Lower lobe of right lung (tissue), 2 donors: ENCODE measurements around the gene CPNE1. TPM values are rescaled to one million over a fixed set of nuclear protein-coding genes. Genes with fewer than 3 reads are reported as not detected.

Experiments
- ATAC-seq, 2 donors: fragments of 200-7000 bp; cut with Tn5 transposase; one replicate each; pipeline ENCODE4 v1.9.1; 2020 to 2022; ENCODE audit warnings: mild to moderate bottlenecking in 2 of 2, moderate library complexity in 2 of 2
- DNase-seq: peaks from one replicate; pipeline ENCODE4 v3.0.0-alpha.2; 2020
- H3K27ac ChIP-seq: fragments of 200-600 bp; one replicate; pipeline ENCODE4 v1.8.0; 2022
- H3K27me3 ChIP-seq: fragments of 200-600 bp; one replicate; pipeline ENCODE4 v1.8.0; 2022; ENCODE audit warnings: low read depth
- H3K36me3 ChIP-seq: fragments of 200-600 bp; one replicate; pipeline ENCODE4 v1.8.0; 2022; ENCODE audit warnings: mild to moderate bottlenecking
- H3K4me1 ChIP-seq: fragments of 200-600 bp; one replicate; pipeline ENCODE4 v1.8.0; 2022
- H3K4me3 ChIP-seq: fragments of 200-600 bp; one replicate; pipeline ENCODE4 v1.8.0; 2022; ENCODE audit warnings: mild to moderate bottlenecking
- H3K9me3 ChIP-seq: fragments of 200-600 bp; one replicate; pipeline ENCODE4 v1.8.0; 2022
- intact Hi-C: fragments of 100-400 bp; cut with DNase I; formaldehyde crosslinking; loops from one replicate; pipeline ENCODE4 v1.11.0; 2022
- total RNA-seq: library from RNA; stranded (reverse); fragmentation: NEBNext Ultra II Directional; extraction: Animal tissue kit (Norgen Biotek cat#: 25700); gene quantifications from one replicate; pipeline ENCODE4 v1.2.1, GENCODE V29; 2021
- TF ChIP-seq, protein P1 (sequence below): fragments of 200-600 bp; IDR thresholded peaks from one replicate; pipeline ENCODE4 v1.8.0; 2022; ENCODE audit warnings: antibody characterized with exemption, mild to moderate bottlenecking
- donor health status: DM: no; HTN: yes; CAD: no; lungs with severe emphysema.

The CPNE1 gene
- total RNA-seq, 1 donor from 2014 or later: 154 TPM

DNA sequence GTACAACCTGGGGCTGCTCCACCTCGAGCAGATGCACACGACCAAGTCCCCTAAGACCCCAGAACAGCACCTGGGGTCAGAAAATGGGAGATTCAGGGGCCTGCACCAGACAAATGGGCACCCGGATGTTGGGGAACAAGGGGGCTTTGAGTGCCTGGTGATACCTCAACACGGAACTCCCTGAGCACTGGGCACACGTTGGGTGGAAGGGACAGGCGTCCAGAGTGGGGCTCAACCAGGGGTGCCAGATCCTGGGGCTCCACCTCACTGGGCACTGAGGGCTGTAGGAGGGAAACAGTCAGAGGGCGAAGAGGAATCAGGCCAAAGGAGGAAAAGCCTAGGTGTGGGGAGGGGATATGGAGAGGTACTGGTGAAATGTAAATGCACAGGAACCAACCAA, 82.6 kb downstream of the CPNE1 start:
- no peak for DNase-seq
- Histone ChIP-seq H3K4me3 (no peak overlapping the region), H3K9me3 (peaks cover 6% of the 10 kb centered on the region), H3K27me3 (no peaks in the 10 kb centered on the region), H3K36me3 (no peaks in the 10 kb centered on the region), H3K27ac (no peak overlapping the region), H3K4me1 (no peaks in the 10 kb centered on the region)
- no peak for ATAC-seq
- TF ChIP-seq, protein P1, sequence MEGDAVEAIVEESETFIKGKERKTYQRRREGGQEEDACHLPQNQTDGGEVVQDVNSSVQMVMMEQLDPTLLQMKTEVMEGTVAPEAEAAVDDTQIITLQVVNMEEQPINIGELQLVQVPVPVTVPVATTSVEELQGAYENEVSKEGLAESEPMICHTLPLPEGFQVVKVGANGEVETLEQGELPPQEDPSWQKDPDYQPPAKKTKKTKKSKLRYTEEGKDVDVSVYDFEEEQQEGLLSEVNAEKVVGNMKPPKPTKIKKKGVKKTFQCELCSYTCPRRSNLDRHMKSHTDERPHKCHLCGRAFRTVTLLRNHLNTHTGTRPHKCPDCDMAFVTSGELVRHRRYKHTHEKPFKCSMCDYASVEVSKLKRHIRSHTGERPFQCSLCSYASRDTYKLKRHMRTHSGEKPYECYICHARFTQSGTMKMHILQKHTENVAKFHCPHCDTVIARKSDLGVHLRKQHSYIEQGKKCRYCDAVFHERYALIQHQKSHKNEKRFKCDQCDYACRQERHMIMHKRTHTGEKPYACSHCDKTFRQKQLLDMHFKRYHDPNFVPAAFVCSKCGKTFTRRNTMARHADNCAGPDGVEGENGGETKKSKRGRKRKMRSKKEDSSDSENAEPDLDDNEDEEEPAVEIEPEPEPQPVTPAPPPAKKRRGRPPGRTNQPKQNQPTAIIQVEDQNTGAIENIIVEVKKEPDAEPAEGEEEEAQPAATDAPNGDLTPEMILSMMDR: no peak
- intact Hi-C loops: no loop called here

GRCh38 chr20:35579196-35579595, 85.5 kb downstream of the CPNE1 start:
- TF ChIP-seq, protein P1: no peak
- intact Hi-C loops: no loop called here
- Histone ChIP-seq H3K9me3 (peaks cover 6% of the 10 kb centered on the region), H3K36me3 (no peaks in the 10 kb centered on the region), H3K27ac (no peak overlapping the region), H3K4me3 (no peak overlapping the region), H3K4me1 (no peaks in the 10 kb centered on the region), H3K27me3 (no peaks in the 10 kb centered on the region)
- ATAC-seq: no peak
- DNase-seq: no peak

GRCh38 chr20:35578469-35578868, 86.2 kb downstream of the CPNE1 start:
- no peaks in the 10 kb centered on the region for H3K36me3 ChIP-seq
- DNase-seq (peak; percentile 6), ATAC-seq (no peak)
- TF ChIP-seq, protein P1: no peak
- no peaks in the 10 kb centered on the region for H3K27me3 ChIP-seq
- no peak overlapping the region for H3K27ac ChIP-seq
- H3K4me1 ChIP-seq: no peaks in the 10 kb centered on the region
- H3K4me3 ChIP-seq: no peak overlapping the region
- intact Hi-C loops: no loop called here
- peaks cover 6% of the 10 kb centered on the region for H3K9me3 ChIP-seq

GRCh38 chr20:35576816-35577215, 87.9 kb downstream of the CPNE1 start:
- TF ChIP-seq, protein P1: no peak
- Histone ChIP-seq H3K4me1 (no peaks in the 10 kb centered on the region), H3K9me3 (peaks cover 12% of the 10 kb centered on the region), H3K4me3 (no peak overlapping the region), H3K27ac (no peak overlapping the region), H3K27me3 (no peaks in the 10 kb centered on the region), H3K36me3 (no peaks in the 10 kb centered on the region)
- intact Hi-C loops: no loop called here
- DNase-seq: no peak
- no peak for ATAC-seq

Other genes starting within 250 kb of the CPNE1 start
- gene GDF5, start 226.7 kb downstream of the CPNE1 start, total RNA-seq: 0.86 TPM
- 30.7 TPM for gene CEP250, start 209.3 kb downstream of the CPNE1 start, total RNA-seq
- not detected for gene C20orf173, start 135.2 kb downstream of the CPNE1 start, total RNA-seq
- 189 TPM for gene ERGIC3, start 122.8 kb downstream of the CPNE1 start, total RNA-seq
- 4.2 TPM for gene SPAG4, start 49.1 kb downstream of the CPNE1 start, total RNA-seq
- gene RBM12, start within 50 bp of the CPNE1 start, total RNA-seq: 70.5 TPM
- gene NFS1, start 34.5 kb upstream of the CPNE1 start, total RNA-seq: 22.2 TPM
- 81.7 TPM for gene ROMO1, start 34.5 kb upstream of the CPNE1 start, total RNA-seq
- gene RBM39, start 77.4 kb upstream of the CPNE1 start, total RNA-seq: 299 TPM
- gene PHF20, start 107.1 kb upstream of the CPNE1 start, total RNA-seq: 47.9 TPM